C4-2B (cell line): ENCODE measurements around the gene TNPO3.
A peak's percentile ranks its signal among the peaks of the same experiment; 100 is the strongest.

Source experiments
- H3K27ac ChIP-seq: fragments of 450-650 bp; 2 replicates; pipeline ENCODE4 v1.5.1; 2017
- ZFX ChIP-seq: fragments of 450-650 bp; IDR thresholded peaks from 2 replicates; pipeline ENCODE4 v1.6.1; 2017
- TF ChIP-seq, protein P1 (sequence below): fragments of 450-650 bp; conservative IDR thresholded peaks from 2 replicates; pipeline ENCODE4 v1.5.1; 2017; ENCODE audit warnings: mild to moderate bottlenecking

Gene TNPO3

DNA sequence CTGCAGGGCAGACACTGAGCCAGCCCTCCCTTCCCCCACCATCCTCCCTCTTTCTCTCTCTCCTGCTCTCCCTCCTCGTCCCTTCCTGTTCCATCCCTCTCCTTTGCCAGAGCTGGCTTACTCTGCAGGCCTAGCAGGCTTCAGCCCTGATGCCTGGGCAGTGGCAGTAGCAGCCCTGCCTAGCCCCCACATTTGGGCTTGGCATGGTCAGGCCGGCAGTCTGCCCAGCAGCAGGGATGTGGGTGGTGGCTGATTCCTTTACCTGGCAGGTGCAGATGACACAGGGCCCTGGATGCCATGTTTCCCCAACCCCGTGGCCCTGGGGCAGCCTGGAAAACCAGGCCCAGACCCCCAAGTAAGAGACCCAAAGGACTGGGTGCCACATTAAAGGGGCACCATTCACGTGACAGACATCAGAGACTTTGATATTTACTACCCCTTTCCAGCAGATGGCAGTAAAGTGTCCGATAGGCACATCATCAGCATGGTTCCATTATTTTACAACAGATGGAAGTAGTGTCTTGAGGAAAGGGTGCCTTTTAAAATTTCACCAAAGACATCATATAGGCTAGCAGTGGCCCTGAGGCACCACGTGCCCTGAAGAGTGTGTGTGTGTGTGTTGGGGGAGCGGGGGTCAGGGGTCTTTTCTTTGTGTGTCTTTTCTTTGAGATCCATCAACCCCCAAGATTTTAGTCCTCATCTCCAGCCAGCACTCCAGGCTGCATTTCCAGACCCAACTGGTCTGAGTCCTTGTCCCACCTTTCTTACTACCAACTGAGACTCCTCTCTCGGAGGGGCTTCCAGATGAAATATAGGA is 150.3 kb downstream of the TNPO3 start:
- TF ChIP-seq, protein P1, sequence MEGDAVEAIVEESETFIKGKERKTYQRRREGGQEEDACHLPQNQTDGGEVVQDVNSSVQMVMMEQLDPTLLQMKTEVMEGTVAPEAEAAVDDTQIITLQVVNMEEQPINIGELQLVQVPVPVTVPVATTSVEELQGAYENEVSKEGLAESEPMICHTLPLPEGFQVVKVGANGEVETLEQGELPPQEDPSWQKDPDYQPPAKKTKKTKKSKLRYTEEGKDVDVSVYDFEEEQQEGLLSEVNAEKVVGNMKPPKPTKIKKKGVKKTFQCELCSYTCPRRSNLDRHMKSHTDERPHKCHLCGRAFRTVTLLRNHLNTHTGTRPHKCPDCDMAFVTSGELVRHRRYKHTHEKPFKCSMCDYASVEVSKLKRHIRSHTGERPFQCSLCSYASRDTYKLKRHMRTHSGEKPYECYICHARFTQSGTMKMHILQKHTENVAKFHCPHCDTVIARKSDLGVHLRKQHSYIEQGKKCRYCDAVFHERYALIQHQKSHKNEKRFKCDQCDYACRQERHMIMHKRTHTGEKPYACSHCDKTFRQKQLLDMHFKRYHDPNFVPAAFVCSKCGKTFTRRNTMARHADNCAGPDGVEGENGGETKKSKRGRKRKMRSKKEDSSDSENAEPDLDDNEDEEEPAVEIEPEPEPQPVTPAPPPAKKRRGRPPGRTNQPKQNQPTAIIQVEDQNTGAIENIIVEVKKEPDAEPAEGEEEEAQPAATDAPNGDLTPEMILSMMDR: peak; percentile 88
- no peak for TF ChIP-seq ZFX
- no peak overlapping the region for H3K27ac ChIP-seq
